Activated B cell treated with CpG ODN at 0.5 μM for 24 hours (primary cell): ENCODE measurements around the gene PDCD6IP. TPM values are rescaled to one million over a fixed set of nuclear protein-coding genes. Genes with fewer than 3 reads are reported as not detected.

Experiments used
- ATAC-seq: fragments of 200-7000 bp; cut with Tn5 transposase; one replicate; pipeline ENCODE4 v1.10.0; 2021; ENCODE audit warnings: low read depth, mild to moderate bottlenecking, moderate library complexity
- CTCF ChIA-PET: fragments of 350-600 bp; sonication (Branson Sonifier 250); formaldehyde crosslinking; loops from one replicate; lab custom pipeline; 2021; ENCODE audit warnings: antibody characterized with exemption; lab: Charles Lee
- POLR2A ChIA-PET: fragments of 350-600 bp; sonication (Branson Sonifier 250); formaldehyde crosslinking; loops from one replicate; lab custom pipeline; 2021; ENCODE audit warnings: antibody characterized with exemption; lab: Charles Lee
- DNase-seq: peaks from one replicate; pipeline ENCODE4 v3.0.0; 2022
- H3K27ac Mint-ChIP-seq: one replicate; pipeline ENCODE4 v1.8.0; 2020; ENCODE audit warnings: mixed read lengths
- H3K27me3 Mint-ChIP-seq: one replicate; pipeline ENCODE4 v1.8.0; 2021; ENCODE audit warnings: mixed read lengths
- H3K36me3 Mint-ChIP-seq: one replicate; pipeline ENCODE4 v1.8.0; 2021; ENCODE audit warnings: low read depth, mixed read lengths
- H3K4me1 Mint-ChIP-seq: one replicate; pipeline ENCODE4 v1.8.0; 2021; ENCODE audit warnings: mixed read lengths
- H3K4me3 Mint-ChIP-seq: one replicate; pipeline ENCODE4 v1.8.0; 2020; ENCODE audit warnings: mild to moderate bottlenecking, mixed read lengths
- H3K9me3 Mint-ChIP-seq: one replicate; pipeline ENCODE4 v1.8.0; 2020; ENCODE audit warnings: mixed read lengths
- CTCF ChIP-seq: fragments of 200-600 bp; IDR thresholded peaks from one replicate; pipeline ENCODE4 v1.8.0; 2022; ENCODE audit warnings: antibody characterized with exemption, mild to moderate bottlenecking
- intact Hi-C: fragments of 100-400 bp; cut with micrococcal nuclease; formaldehyde crosslinking; loops from one replicate; pipeline ENCODE4 v1.15.1; 2024
- total RNA-seq: library from RNA; stranded (reverse); gene quantifications from 2 replicates; pipeline ENCODE4 v1.2.3, GENCODE V29; 2022

Gene PDCD6IP
- total RNA-seq, 1 donor from 2014 or later, result 237 TPM

- H3K4me3 Mint-ChIP-seq, result no peak overlapping the region
- intact Hi-C loops, result no loop called here
- CTCF ChIA-PET, result no interaction called here
- ATAC-seq (no peak), DNase-seq (no peak)
- TF ChIP-seq CTCF, result no peak
- no peaks in the 10 kb centered on the region for H3K27me3 Mint-ChIP-seq
- H3K4me1 Mint-ChIP-seq, result no peaks in the 10 kb centered on the region
- no peak overlapping the region for H3K27ac Mint-ChIP-seq
- H3K36me3 Mint-ChIP-seq, result peaks cover 83% of the 10 kb centered on the region
- POLR2A ChIA-PET, result no interaction called here
- no peaks in the 10 kb centered on the region for H3K9me3 Mint-ChIP-seq
Observed at GRCh38 chr3:33823821-33824220, 25.4 kb downstream of the PDCD6IP start.

DNA sequence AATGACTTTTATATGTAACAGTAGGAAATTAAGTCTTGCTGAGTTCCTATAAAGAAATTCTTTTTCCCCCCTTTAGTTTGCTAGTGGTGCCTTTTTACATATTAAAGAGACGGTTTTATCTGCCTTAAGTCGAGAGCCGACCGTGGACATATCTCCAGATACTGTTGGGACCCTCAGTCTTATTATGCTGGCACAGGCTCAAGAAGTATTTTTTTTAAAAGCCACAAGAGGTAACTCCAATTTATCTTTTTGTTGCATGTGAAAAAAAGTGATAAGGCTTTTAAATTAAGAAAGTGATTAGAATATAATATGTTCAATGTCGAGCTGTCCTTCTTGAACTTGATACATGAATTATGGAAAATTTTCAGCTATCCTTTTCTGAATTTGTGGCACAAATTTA is 26.7 kb downstream of the PDCD6IP start:
- ATAC-seq, result no peak
- H3K4me3 Mint-ChIP-seq, result no peak overlapping the region
- peaks cover 82% of the 10 kb centered on the region for H3K36me3 Mint-ChIP-seq
- H3K27me3 Mint-ChIP-seq, result no peaks in the 10 kb centered on the region
- H3K27ac Mint-ChIP-seq, result no peak overlapping the region
- no peak for DNase-seq
- no peaks in the 10 kb centered on the region for H3K4me1 Mint-ChIP-seq
- TF ChIP-seq CTCF, result no peak
- POLR2A ChIA-PET, result no interaction called here
- intact Hi-C loops, result no loop called here
- CTCF ChIA-PET, result no interaction called here
- H3K9me3 Mint-ChIP-seq, result no peaks in the 10 kb centered on the region

DNA sequence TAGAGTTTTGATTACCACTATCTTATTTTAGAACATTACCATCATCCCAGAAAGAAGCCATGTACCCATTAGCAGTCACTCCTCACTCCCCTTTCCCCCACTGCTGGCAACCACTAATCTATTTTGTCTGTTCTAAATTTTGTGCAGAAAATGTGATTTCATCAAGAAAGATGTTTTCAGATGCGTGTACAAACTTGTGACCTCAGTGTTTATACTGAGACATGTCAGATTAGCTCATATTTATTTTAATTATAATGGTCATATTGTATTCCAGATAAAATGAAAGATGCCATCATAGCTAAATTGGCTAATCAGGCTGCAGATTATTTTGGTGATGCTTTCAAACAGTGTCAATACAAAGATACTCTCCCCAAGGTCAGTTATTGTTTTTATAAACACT is 27.8 kb downstream of the PDCD6IP start:
- H3K27me3 Mint-ChIP-seq, result no peaks in the 10 kb centered on the region
- H3K36me3 Mint-ChIP-seq, result peaks cover 81% of the 10 kb centered on the region
- CTCF ChIA-PET, result no interaction called here
- no peak for DNase-seq
- no peak overlapping the region for H3K4me3 Mint-ChIP-seq
- peaks cover 3% of the 10 kb centered on the region for H3K4me1 Mint-ChIP-seq
- POLR2A ChIA-PET, result no interaction called here
- no peak for TF ChIP-seq CTCF
- intact Hi-C loops, result no loop called here
- ATAC-seq, result no peak
- no peaks in the 10 kb centered on the region for H3K9me3 Mint-ChIP-seq
- H3K27ac Mint-ChIP-seq, result no peak overlapping the region

DNA sequence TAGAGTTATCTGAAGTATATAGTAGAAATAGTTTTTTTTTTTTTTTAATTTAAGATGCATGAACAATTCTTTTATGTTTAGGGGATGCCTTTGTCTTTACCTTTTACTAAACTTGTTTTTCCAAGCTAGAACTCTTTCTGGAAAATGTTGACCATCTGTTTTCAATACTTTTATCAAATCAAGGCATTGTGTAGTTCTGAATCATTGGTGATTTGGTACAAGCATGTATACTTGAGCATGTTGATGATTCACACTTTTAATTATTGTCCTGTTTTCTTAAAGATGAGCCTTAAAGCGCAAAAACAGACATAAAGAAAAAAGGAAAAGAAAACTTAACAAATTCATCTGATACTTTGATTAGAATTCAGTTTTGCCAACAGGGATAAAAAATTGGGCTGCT is 28.3 kb downstream of the PDCD6IP start:
- ATAC-seq (no peak), DNase-seq (no peak)
- Mint-ChIP-seq H3K4me3 (no peak overlapping the region), H3K4me1 (peaks cover 8% of the 10 kb centered on the region), H3K9me3 (no peaks in the 10 kb centered on the region), H3K36me3 (peaks cover 81% of the 10 kb centered on the region), H3K27me3 (no peaks in the 10 kb centered on the region), H3K27ac (no peak overlapping the region)
- intact Hi-C loops, result no loop called here
- CTCF ChIA-PET, result no interaction called here
- POLR2A ChIA-PET, result no interaction called here
- no peak for TF ChIP-seq CTCF

DNA sequence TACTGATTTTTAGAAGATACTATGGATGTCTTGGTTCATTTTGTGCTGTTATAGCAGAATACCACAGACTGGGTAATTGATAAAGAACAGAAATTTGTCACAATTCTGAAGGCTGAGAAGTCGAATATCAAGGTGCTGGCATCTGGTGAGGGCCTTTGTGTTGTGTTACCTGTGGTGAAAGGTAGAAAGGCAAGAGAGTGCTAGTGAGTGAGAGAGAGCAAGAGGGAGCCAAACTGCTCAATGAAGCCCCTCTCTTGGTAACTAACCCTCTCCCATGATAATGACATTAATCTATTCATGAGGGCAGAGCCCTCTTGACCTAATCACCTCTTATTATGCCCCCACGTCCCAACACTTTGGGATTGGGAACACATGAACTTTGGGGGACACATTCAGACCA is 31.3 kb downstream of the PDCD6IP start:
- TF ChIP-seq CTCF, result no peak
- DNase-seq, result no peak
- intact Hi-C loops, result no loop called here
- H3K36me3 Mint-ChIP-seq, result peaks cover 80% of the 10 kb centered on the region
- ChIA-PET POLR2A (no interaction called here), CTCF (no interaction called here)
- no peak overlapping the region for H3K4me3 Mint-ChIP-seq
- H3K27ac Mint-ChIP-seq, result no peak overlapping the region
- no peaks in the 10 kb centered on the region for H3K27me3 Mint-ChIP-seq
- ATAC-seq, result no peak
- H3K9me3 Mint-ChIP-seq, result peaks cover 3% of the 10 kb centered on the region
- peaks cover 33% of the 10 kb centered on the region for H3K4me1 Mint-ChIP-seq
